HL-60/S4 treated with phorbol 12-myristate 13-acetate at 8.2 ng/mL for 4 days and 3 days (cell line): Measurements from ENCODE around the gene NAA80.

Experiments
- in situ Hi-C: fragments of 300-500 bp; cut with MboI; formaldehyde crosslinking; loops from 2 replicates; pipeline ENCODE4 v1.15.0; 2022; ENCODE audit warnings: low sequenced_read_pairs

NAA80 gene

GRCh38 chr3:50298836-50299637 lies at the start of gene NAA80, which contains the start of gene HYAL3:
Gene NAA80, minus strand, starts transcription at chr3:50299405. Its CDS starts 1,942 bp downstream, at chr3:50297463.
Gene HYAL3, minus strand, starts transcription at chr3:50299405. Its CDS starts 3,803 bp downstream, at chr3:50295602.
- in situ Hi-C loops: no loop called here

- in situ Hi-C loops: no loop called here
Measured at GRCh38 chr3:50347187-50347813, 48.1 kb upstream of the NAA80 start.

GRCh38 chr3:50345586-50346234 lies 46.5 kb upstream of the NAA80 start, which contains the start of gene ZMYND10:
Gene ZMYND10, minus strand, starts transcription at chr3:50345732. Its CDS starts 153 bp downstream, at chr3:50345579.
- in situ Hi-C loops: no loop called here

GRCh38 chr3:50345008-50345407 lies 45.8 kb upstream of the NAA80 start:
- in situ Hi-C loops: no loop called here

- in situ Hi-C loops: no loop called here
Measured at GRCh38 chr3:50342813-50343633, 43.8 kb upstream of the NAA80 start.

GRCh38 chr3:50341996-50342650 lies 42.9 kb upstream of the NAA80 start:
- in situ Hi-C loops: no loop called here

DNA sequence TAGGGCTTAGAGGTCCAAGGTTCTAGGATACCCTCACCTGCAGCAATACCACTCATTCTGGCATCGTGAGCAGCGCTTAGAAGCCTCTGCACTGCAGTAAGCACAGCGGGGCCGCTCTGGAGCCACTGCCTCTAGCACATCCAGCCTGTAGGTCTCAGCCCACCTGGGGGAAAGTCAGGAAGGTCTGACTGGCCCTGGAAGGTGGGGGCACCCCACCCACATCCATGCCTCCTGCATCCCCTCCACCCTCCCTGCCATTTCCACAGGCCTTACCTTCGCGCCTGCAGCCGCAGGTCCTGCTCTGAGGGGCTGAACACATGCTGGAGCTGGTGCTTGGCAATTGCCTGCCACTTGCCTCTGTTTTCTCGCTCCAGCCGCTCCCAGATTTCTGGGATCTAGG lies 42.3 kb upstream of the NAA80 start:
- in situ Hi-C loops: no loop called here

- in situ Hi-C loops: no loop called here
Measured at GRCh38 chr3:50340448-50341329, 41.5 kb upstream of the NAA80 start, which contains the start of gene RASSF1. Gene RASSF1, minus strand, starts transcription at chr3:50340836. Its CDS starts 31 bp downstream, at chr3:50340805.

- in situ Hi-C loops: no loop called here
Measured at GRCh38 chr3:50340147-50340447, 40.9 kb upstream of the NAA80 start.

GRCh38 chr3:50339485-50340146 lies 40.4 kb upstream of the NAA80 start:
- in situ Hi-C loops: no loop called here

DNA sequence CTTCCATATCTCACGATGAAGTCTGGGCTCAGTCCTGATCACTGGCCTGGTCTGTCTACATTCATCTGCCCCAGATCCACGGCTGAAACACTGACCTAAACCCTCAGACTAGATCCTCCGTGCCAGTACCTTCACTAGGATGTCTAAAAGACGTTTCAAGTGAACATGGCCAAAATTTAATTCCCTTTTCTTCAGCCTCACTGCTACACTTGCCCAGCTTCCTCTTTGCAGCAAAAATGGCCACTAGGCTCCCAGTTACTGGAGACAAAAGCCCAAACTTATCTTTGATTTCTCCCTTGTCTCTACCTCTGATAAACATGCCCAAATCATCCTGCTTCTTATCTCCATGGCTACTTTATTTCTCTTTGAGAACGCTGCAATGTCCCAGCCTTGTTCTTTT lies 39.8 kb upstream of the NAA80 start:
- in situ Hi-C loops: no loop called here

DNA sequence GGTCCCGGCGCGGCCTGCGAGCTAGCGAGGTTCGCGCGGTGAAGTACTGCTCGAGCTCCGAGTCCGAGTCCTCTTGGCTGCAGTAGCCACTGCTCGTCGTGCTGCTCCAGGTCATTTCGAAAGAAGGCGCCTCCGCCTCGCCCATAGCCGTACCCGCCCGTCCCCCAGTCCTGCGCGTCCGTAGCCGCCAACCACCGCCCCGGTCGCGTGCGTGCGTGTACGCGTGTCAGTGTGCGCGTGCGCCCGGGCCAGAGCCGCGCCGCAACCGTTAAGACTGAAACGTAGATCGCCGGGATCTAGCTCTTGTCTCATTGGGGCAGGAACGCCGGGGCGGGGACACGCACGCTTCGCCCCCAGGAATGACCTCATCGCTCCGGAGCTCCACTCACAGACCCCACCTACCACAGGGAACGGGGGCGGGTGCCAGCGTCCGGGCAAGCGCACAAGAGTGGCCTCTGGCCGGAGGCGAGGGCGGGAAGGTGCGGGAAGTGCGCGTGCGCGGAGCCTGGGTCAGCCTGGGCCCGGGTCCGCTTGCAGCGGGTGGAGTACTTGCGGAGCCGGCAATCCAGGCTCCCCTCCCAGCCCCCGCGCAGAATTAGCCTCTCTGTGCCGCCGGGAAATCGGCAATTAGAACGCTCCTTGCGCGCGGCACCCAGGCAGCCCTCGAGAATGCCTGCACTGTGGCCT lies 38.1 kb upstream of the NAA80 start:
- in situ Hi-C loops: no loop called here

DNA sequence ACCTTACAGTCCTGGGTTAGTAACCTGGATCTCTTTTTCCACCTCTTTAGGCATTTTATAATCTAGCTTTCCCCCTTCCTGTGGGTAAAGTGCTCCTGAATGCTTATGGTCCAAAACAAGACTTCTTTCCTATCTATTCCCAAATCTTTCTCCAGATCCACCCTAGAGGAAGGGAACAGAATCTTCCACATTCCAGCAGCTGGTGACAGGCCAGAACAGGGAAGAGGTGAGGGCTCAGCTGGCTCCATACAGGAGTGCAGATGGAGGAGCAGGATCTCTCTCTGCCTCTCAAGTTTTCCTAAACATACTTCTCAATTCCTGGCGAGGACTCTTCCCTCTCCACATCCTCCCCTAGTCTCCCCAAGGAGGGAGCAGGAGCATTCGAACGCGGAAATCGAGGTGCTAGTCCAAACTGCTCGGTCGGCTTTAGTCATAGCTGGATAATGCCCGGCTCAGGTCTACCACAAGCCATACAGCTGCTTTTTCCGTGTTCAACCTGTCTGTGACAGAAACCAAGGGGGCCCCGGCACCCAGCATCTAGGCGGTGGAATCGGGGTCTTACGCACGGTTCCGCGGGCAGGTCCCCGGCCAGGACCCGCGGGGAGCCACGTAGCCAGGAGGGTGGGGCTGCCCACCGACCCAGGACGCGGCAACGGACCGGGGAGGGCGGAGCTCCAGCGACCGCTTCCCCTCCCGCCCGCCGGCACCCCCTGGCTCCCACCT lies 37.4 kb upstream of the NAA80 start:
- in situ Hi-C loops: no loop called here

DNA sequence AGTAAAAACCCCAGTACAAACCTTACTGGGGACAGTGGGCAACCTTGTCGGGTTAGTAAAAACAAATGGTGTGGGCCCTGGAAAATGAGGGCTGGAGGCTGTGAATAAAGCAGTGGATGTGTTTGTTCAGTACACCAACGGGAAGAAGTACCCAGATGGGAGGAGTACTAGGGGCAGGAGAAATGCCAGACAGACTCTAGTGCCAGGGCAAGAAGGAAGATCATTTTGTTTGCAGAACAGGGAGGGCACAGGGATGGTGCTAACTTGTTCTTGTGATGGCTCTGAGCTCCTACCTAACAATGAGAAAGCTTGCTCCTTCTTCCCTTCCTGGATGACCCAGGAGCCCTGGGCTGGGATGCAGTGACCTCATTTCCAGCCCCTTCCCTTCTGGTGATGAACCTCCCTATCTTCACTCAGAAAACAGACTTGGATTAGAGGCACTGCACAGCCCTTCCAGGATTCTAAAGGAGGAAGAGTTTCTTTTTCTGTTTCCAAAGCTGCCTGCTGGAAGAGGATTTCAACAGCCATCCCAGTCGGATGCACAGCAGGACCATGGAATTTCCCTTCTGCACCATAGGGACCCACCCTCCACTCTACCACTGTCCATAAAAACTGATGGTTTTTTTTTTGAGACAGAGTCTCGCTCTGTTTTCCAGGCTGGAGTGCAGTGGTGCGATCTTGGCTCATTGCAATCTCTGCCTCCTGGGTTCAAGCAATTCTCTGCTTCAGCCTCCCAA lies 35.3 kb upstream of the NAA80 start:
- in situ Hi-C loops: no loop called here

DNA sequence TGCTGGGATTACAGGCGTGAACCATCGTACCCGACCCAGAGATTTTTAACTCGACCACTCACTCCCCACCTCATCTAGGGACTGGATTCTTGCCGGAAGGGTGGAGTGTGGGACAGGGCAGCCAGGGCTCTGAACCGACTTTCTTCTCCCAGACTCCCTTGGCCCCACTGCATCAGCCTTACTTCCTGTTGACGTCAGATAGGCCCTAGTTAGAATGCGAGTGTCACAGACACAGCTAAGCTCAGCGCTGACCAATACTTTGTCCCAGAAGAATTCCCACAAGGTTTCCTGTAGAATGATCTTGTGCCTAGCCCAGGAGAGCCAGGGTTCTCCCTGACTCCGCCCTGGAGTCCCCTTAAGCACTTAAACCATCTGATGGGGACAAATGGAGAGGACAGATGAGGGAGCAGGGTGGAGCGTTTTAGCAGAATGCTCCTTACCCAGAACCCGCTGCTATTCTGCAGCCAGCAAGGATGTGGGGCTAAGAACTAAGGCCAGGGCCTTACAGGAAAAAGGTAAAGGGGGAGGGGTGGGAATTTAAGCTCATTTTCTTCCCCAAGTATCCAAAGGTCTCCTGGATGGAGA lies 34.6 kb upstream of the NAA80 start:
- in situ Hi-C loops: no loop called here

DNA sequence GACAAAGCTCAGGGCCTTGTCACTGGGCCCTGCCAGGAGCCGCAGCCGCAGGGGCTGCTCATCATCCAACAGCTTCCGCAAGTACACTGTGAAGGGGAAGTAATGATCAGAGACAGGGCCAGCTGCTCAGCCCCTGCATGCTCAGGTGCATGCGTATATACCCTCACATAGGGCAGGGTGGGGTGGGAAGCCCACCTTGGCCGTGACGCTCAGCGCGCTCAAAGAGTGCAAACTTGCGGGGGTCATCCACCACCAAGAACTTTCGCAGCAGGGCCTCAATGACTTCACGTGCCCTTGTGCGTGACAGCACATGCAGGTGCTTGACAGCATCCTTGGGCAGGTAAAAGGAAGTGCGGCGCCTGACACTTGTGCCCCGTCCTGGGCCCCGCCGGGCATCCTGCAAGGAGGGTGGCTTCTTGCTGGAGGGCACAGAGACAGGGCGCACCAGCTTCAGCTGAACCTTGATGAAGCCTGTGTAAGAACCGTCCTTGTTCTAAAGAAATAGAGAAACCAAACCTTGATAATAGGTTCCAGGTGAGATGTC lies 32.2 kb upstream of the NAA80 start:
- in situ Hi-C loops: no loop called here
